IPS-18c (cell line): ENCODE results near the gene BICC1.
"Not testable (repeated sequence)": the region's sequence is repeated elsewhere in the genome, so short reads cannot be mapped to it uniquely, and the experiment has no call there.

Source experiments
- H3K4me3 ChIP-seq: 2 replicates; pipeline ENCODE4 v1.7.0; 2013; ENCODE audit warnings: low read depth, mild to moderate bottlenecking, low read length, moderate library complexity; ENCODE audit not compliant: insufficient read depth
- H3K9me3 ChIP-seq: one replicate; pipeline ENCODE4 v1.6.1; 2013; ENCODE audit warnings: mild to moderate bottlenecking, low read length, moderate library complexity; ENCODE audit not compliant: control insufficient read depth, insufficient read depth

The BICC1 gene

GRCh38 chr10:58579011-58579655 is 66.5 kb downstream of the BICC1 start:
- Histone ChIP-seq H3K4me3 (no peak overlapping the region), H3K9me3 (no peaks in the 10 kb centered on the region)

GRCh38 chr10:58582045-58582444 is 69.4 kb downstream of the BICC1 start:
- Histone ChIP-seq H3K4me3 (no peak overlapping the region), H3K9me3 (no peaks in the 10 kb centered on the region)

- no peaks in the 10 kb centered on the region for H3K9me3 ChIP-seq
- H3K4me3 ChIP-seq: no peak overlapping the region
Measured at GRCh38 chr10:58585435-58585834, 72.8 kb downstream of the BICC1 start.

GRCh38 chr10:58586282-58587245 is 73.9 kb downstream of the BICC1 start:
- no peak overlapping the region for H3K4me3 ChIP-seq

GRCh38 chr10:58587676-58588075 is 75.0 kb downstream of the BICC1 start:
- H3K4me3 ChIP-seq: no peak overlapping the region
- no peaks in the 10 kb centered on the region for H3K9me3 ChIP-seq

More at GRCh38 chr10:58586282-58587245, 73.9 kb downstream of the BICC1 start:
- H3K9me3 ChIP-seq: no peaks in the 10 kb centered on the region

GRCh38 chr10:58588673-58589265 is 76.1 kb downstream of the BICC1 start:
- Histone ChIP-seq H3K9me3 (no peaks in the 10 kb centered on the region), H3K4me3 (no peak overlapping the region)

GRCh38 chr10:58590152-58590840 is 77.6 kb downstream of the BICC1 start:
- Histone ChIP-seq H3K4me3 (no peak overlapping the region), H3K9me3 (no peaks in the 10 kb centered on the region)

- H3K4me3 ChIP-seq: no peak overlapping the region
Measured at GRCh38 chr10:58590924-58591323, 78.3 kb downstream of the BICC1 start.

GRCh38 chr10:58593008-58593407 is 80.3 kb downstream of the BICC1 start:
- no peak overlapping the region for H3K4me3 ChIP-seq
- no peaks in the 10 kb centered on the region for H3K9me3 ChIP-seq

More at GRCh38 chr10:58590924-58591323, 78.3 kb downstream of the BICC1 start:
- H3K9me3 ChIP-seq: no peaks in the 10 kb centered on the region

- not testable (repeated sequence) for H3K4me3 ChIP-seq, H3K9me3 ChIP-seq
Measured at GRCh38 chr10:58597211-58597610, 84.5 kb downstream of the BICC1 start.

GRCh38 chr10:58599927-58600553 is 87.4 kb downstream of the BICC1 start:
- H3K4me3 ChIP-seq: no peak overlapping the region

GRCh38 chr10:58608351-58608750 is 95.7 kb downstream of the BICC1 start:
- Histone ChIP-seq H3K4me3 (no peak overlapping the region), H3K9me3 (no peaks in the 10 kb centered on the region)

More at GRCh38 chr10:58599927-58600553, 87.4 kb downstream of the BICC1 start:
- H3K9me3 ChIP-seq: no peaks in the 10 kb centered on the region

- no peaks in the 10 kb centered on the region for H3K9me3 ChIP-seq
- H3K4me3 ChIP-seq: no peak overlapping the region
Measured at GRCh38 chr10:58608826-58609531, 96.3 kb downstream of the BICC1 start.

GRCh38 chr10:58609532-58610150 is 97.0 kb downstream of the BICC1 start:
- Histone ChIP-seq H3K4me3 (no peak overlapping the region), H3K9me3 (no peaks in the 10 kb centered on the region)

GRCh38 chr10:58615237-58615935 is 102.7 kb downstream of the BICC1 start:
- Histone ChIP-seq H3K4me3 (no peak overlapping the region), H3K9me3 (no peaks in the 10 kb centered on the region)
